OCI-LY7 (cell line): Measurements from ENCODE around the gene NUP93. TPM values are rescaled to one million over a fixed set of nuclear protein-coding genes. Genes with fewer than 3 reads are reported as not detected.
A peak's percentile ranks its signal among the peaks of the same experiment; 100 is the strongest.

Experiments
- BruUV-seq: library from RNA; stranded (reverse); fragments of 400-500 nt; replicated peaks from 2 replicates; lab custom pipeline; 2021; lab: Mats Ljungman, UMichigan
- CTCF ChIA-PET: fragments of 300-600 bp; sonication (Branson Sonifier 250); formaldehyde crosslinking; loops from one replicate; lab custom pipeline; 2022; ENCODE audit warnings: antibody characterized with exemption; ENCODE audit not compliant: unreplicated experiment; lab: Charles Lee
- POLR2A ChIA-PET: fragments of 300-600 bp; sonication (Branson Sonifier 250); formaldehyde crosslinking; loops from one replicate; lab custom pipeline; 2022; ENCODE audit warnings: antibody characterized with exemption; lab: Charles Lee
- DNase-seq: peaks from one replicate; pipeline ENCODE4 v3.0.0-alpha.2; 2015; ENCODE audit warnings: low spot score
- H2AFZ ChIP-seq: fragments of 200-600 bp; sonication (generic), shearing (Covaris generic); 2 replicates; pipeline ENCODE4 v1.6.1; 2014; ENCODE audit warnings: mild to moderate bottlenecking, antibody characterized with exemption, low read length, moderate library complexity
- H3K27ac ChIP-seq: fragments of 200-600 bp; sonication (generic); 2 replicates; pipeline ENCODE4 v1.5.1; 2014; ENCODE audit warnings: mixed run types, low read depth, mild to moderate bottlenecking, moderate library complexity, low read length, inconsistent platforms; ENCODE audit not compliant: poor library complexity, severe bottlenecking
- H3K36me3 ChIP-seq: fragments of 200-600 bp; sonication (generic); 2 replicates; pipeline ENCODE4 v1.6.1; 2014; ENCODE audit warnings: mild to moderate bottlenecking, antibody characterized with exemption, low read length, moderate library complexity, mixed read lengths; ENCODE audit not compliant: insufficient read depth
- H3K4me1 ChIP-seq: fragments of 200-600 bp; sonication (generic); 2 replicates; pipeline ENCODE4 v1.5.1; 2014; ENCODE audit warnings: mild to moderate bottlenecking, low read length; ENCODE audit not compliant: insufficient read depth, poor library complexity, severe bottlenecking
- H3K4me2 ChIP-seq: fragments of 200-600 bp; sonication (generic); 2 replicates; pipeline ENCODE4 v1.6.1; 2014; ENCODE audit warnings: mild to moderate bottlenecking, low read length
- H3K4me3 ChIP-seq: fragments of 200-600 bp; sonication (generic); 2 replicates; pipeline ENCODE4 v1.5.1; 2014; ENCODE audit warnings: mild to moderate bottlenecking, low read depth, low read length; ENCODE audit not compliant: poor library complexity, severe bottlenecking
- H3K79me2 ChIP-seq: fragments of 200-600 bp; sonication (generic); 2 replicates; pipeline ENCODE4 v1.6.1; 2016; ENCODE audit warnings: low read depth, mild to moderate bottlenecking, low read length, moderate library complexity, mixed read lengths; ENCODE audit not compliant: insufficient read depth
- H3K9me2 ChIP-seq: fragments of 200-600 bp; sonication (generic); 2 replicates; pipeline ENCODE4 v1.6.1; 2016; ENCODE audit warnings: mild to moderate bottlenecking, low read length, mixed read lengths; ENCODE audit not compliant: insufficient read depth
- H3K9me3 ChIP-seq: fragments of 200-600 bp; sonication (generic); 2 replicates; pipeline ENCODE4 v1.6.1; 2014; ENCODE audit warnings: mild to moderate bottlenecking, mixed run types, low read length, mixed read lengths
- H4K20me1 ChIP-seq: fragments of 200-600 bp; sonication (generic); 2 replicates; pipeline ENCODE4 v1.6.1; 2014; ENCODE audit warnings: mild to moderate bottlenecking, antibody characterized with exemption, low read length, moderate library complexity, mixed read lengths; ENCODE audit not compliant: insufficient read depth
- CTCF ChIP-seq: fragments of 200-600 bp; sonication (generic); conservative IDR thresholded peaks from 2 replicates; pipeline ENCODE4 v1.5.1; 2014; ENCODE audit warnings: mild to moderate bottlenecking, antibody characterized with exemption, low read length, moderate library complexity, mixed read lengths
- EZH2phosphoT487 ChIP-seq: fragments of 200-600 bp; sonication (generic); IDR thresholded peaks from 2 replicates; pipeline ENCODE4 v1.6.1; 2018; ENCODE audit warnings: low read depth, borderline replicate concordance, mild to moderate bottlenecking, mixed run types, antibody characterized with exemption, low read length, moderate library complexity, mixed read lengths
- intact Hi-C: fragments of 100-400 bp; cut with micrococcal nuclease; formaldehyde crosslinking; loops from one replicate; pipeline ENCODE4 v1.10.0; 2022; ENCODE audit not compliant: unreplicated experiment
- total RNA-seq, 2 experiments: library from RNA; depleted of rRNA in 1 of 2; stranded (reverse); fragments of >200 nt in 1 of 2; shearing (Covaris generic) in 1 of 2; gene quantifications; 2 replicates each; pipeline ENCODE4 v1.2.3, GENCODE V29; 2014 to 2022

The NUP93 gene
- total RNA-seq, 2 experiments from 2014 or later, result 119 to 183 TPM

- Histone ChIP-seq H3K9me3 (peaks cover 5% of the 10 kb centered on the region; the same call in 1 of the 2 replicates), H3K36me3 (peaks cover 22% of the 10 kb centered on the region), H3K4me2 (peak overlapping the region; percentile 35), H3K4me3 (no peak overlapping the region), H3K27ac (no peak overlapping the region), H3K79me2 (no peaks in the 10 kb centered on the region), H3K4me1 (peaks cover 48% of the 10 kb centered on the region), H3K9me2 (no peaks in the 10 kb centered on the region), H4K20me1 (no peaks in the 10 kb centered on the region), H2AFZ (no peak overlapping the region)
- intact Hi-C loops, result loop anchor here (5.0 kb wide), 1 partner anchor 273 kb away; no protein-coding TSS in a partner anchor
- no TSS peak for BruUV-seq
- CTCF ChIA-PET, result interaction anchor here (1.4 kb wide), 1 partner anchor 13 kb away, joined by 3 read pairs; no protein-coding TSS in a partner anchor
- no peak for DNase-seq
- POLR2A ChIA-PET, result interaction anchor here (0.6 to 0.7 kb wide), 3 partner anchors 10 to 75 kb away, joined by 3 to 8 read pairs (median 3); no protein-coding TSS in a partner anchor
- TF ChIP-seq EZH2phosphoT487, result no peak
- no peak for TF ChIP-seq CTCF
Observed at GRCh38 chr16:56849690-56850680, 120.1 kb downstream of the NUP93 start.

GRCh38 chr16:56851671-56852400, 121.9 kb downstream of the NUP93 start:
- peak overlapping the region; percentile 17; the same call in 1 of the 2 replicates for H3K4me2 ChIP-seq
- H3K4me3 ChIP-seq, result no peak overlapping the region
- H3K36me3 ChIP-seq, result peaks cover 12% of the 10 kb centered on the region
- TF ChIP-seq EZH2phosphoT487 (no peak), CTCF (peak; percentile 85)
- no peaks in the 10 kb centered on the region for H3K9me2 ChIP-seq
- H3K79me2 ChIP-seq, result no peaks in the 10 kb centered on the region
- H3K9me3 ChIP-seq, result peaks cover 5% of the 10 kb centered on the region; the same call in 1 of the 2 replicates
- H2AFZ ChIP-seq, result peak overlapping the region; percentile 6; the same call in 1 of the 2 replicates
- peak; percentile 65 for DNase-seq
- peaks cover 46% of the 10 kb centered on the region for H3K4me1 ChIP-seq
- no peaks in the 10 kb centered on the region for H4K20me1 ChIP-seq
- BruUV-seq, result no TSS peak
- no peak overlapping the region for H3K27ac ChIP-seq
- POLR2A ChIA-PET, result interaction anchor here (0.7 to 1.0 kb wide), 2 partner anchors 8 to 11 kb away, joined by 3 read pairs; no protein-coding TSS in a partner anchor
- CTCF ChIA-PET, result no interaction called here
- intact Hi-C loops, result loop anchor here (1.0 to 5.0 kb wide), 2 partner anchors 59 to 275 kb away; no protein-coding TSS in a partner anchor
